SU-DHL-6 (cell line): ENCODE results near the gene GPR153.
"Not testable (repeated sequence)": the region's sequence is repeated elsewhere in the genome, so short reads cannot be mapped to it uniquely, and the experiment has no call there.

ENCODE experiments used
- H2AFZ ChIP-seq: fragments of 200-600 bp; sonication (generic); 2 replicates; pipeline ENCODE4 v1.6.1; 2014; ENCODE audit warnings: low read depth, mild to moderate bottlenecking, moderate library complexity, mixed read lengths, antibody characterized with exemption, low read length; ENCODE audit not compliant: severe bottlenecking
- H3F3A ChIP-seq: fragments of 200-600 bp; shearing (Covaris generic); 2 replicates; pipeline ENCODE4 v1.6.0; 2016; ENCODE audit warnings: antibody characterized with exemption, mild to moderate bottlenecking; ENCODE audit not compliant: insufficient read depth
- H3K27ac ChIP-seq: fragments of 200-600 bp; sonication (generic); 2 replicates; pipeline ENCODE4 v1.5.1; 2016; ENCODE audit warnings: low read depth, mild to moderate bottlenecking, low read length, moderate library complexity, mixed read lengths
- H3K27me3 ChIP-seq: fragments of 200-600 bp; sonication (generic), shearing (Covaris generic); 2 replicates; pipeline ENCODE4 v1.6.0; 2014; ENCODE audit warnings: mild to moderate bottlenecking, low read length
- H3K36me3 ChIP-seq: fragments of 200-600 bp; sonication (generic); 2 replicates; pipeline ENCODE4 v1.6.1; 2014; ENCODE audit warnings: mild to moderate bottlenecking, low read length, mixed read lengths
- H3K4me2 ChIP-seq: fragments of 300-600, 200-600 bp; shearing (Covaris generic), sonication (generic); 2 replicates; pipeline ENCODE4 v1.6.0; 2014; ENCODE audit warnings: low read length, low read depth, mild to moderate bottlenecking; ENCODE audit not compliant: poor library complexity, severe bottlenecking
- H3K4me3 ChIP-seq: fragments of 200-600 bp; sonication (generic); 2 replicates; pipeline ENCODE4 v1.5.1; 2014; ENCODE audit warnings: antibody characterized with exemption, low read length, mild to moderate bottlenecking, mixed read lengths; ENCODE audit not compliant: insufficient read depth, poor library complexity, severe bottlenecking
- H3K79me2 ChIP-seq: fragments of 200-600 bp; sonication (generic); 2 replicates; pipeline ENCODE4 v1.6.1; 2014; ENCODE audit warnings: mild to moderate bottlenecking, low read length, moderate library complexity; ENCODE audit not compliant: insufficient read depth
- H3K9ac ChIP-seq: fragments of 200-600 bp; sonication (generic); 2 replicates; pipeline ENCODE4 v1.7.0; 2014; ENCODE audit warnings: mild to moderate bottlenecking, low read length
- H3K9me2 ChIP-seq: fragments of 200-600 bp; sonication (generic); replicated peaks from 2 replicates; pipeline ENCODE4 v1.6.1; 2014; ENCODE audit warnings: low read length; ENCODE audit not compliant: insufficient read depth
- H3K9me3 ChIP-seq: fragments of 200-600 bp; sonication (generic); 2 replicates; pipeline ENCODE4 v1.6.1; 2014; ENCODE audit warnings: low read length, mixed read lengths; ENCODE audit not compliant: insufficient read depth
- H4K20me1 ChIP-seq: fragments of 200-600 bp; sonication (generic); 2 replicates; pipeline ENCODE4 v1.6.1; 2014; ENCODE audit warnings: low read depth, mild to moderate bottlenecking, antibody characterized with exemption, low read length, moderate library complexity, mixed read lengths
- CTCF ChIP-seq: fragments of 200-600 bp; sonication (generic); IDR thresholded peaks from one replicate; pipeline ENCODE4 v1.5.1; 2017; ENCODE audit warnings: antibody characterized with exemption, mild to moderate bottlenecking, low read length, moderate library complexity; ENCODE audit not compliant: insufficient read depth, poor library complexity, severe bottlenecking
- EZH2phosphoT487 ChIP-seq: fragments of 200-600 bp; sonication (generic), shearing (Covaris generic); conservative IDR thresholded peaks from 2 replicates; pipeline ENCODE4 v1.6.1; 2018; ENCODE audit warnings: mild to moderate bottlenecking, antibody characterized with exemption, low read length, moderate library complexity, mixed read lengths

GPR153 gene

GRCh38 chr1:6221210-6221784 is 39.6 kb downstream of the GPR153 start:
- Histone ChIP-seq H4K20me1 (no peaks in the 10 kb centered on the region), H3K27me3 (no peaks in the 10 kb centered on the region), H3K9me3 (no peaks in the 10 kb centered on the region), H3K79me2 (no peaks in the 10 kb centered on the region), H3F3A (no peaks in the 10 kb centered on the region), H3K36me3 (no peaks in the 10 kb centered on the region), H3K9ac (no peak overlapping the region), H3K9me2 (no peaks in the 10 kb centered on the region), H2AFZ (no peak overlapping the region), H3K4me3 (no peak overlapping the region), H3K27ac (no peak overlapping the region), H3K4me2 (no peak overlapping the region)
- TF ChIP-seq EZH2phosphoT487 (no peak), CTCF (no peak)

GRCh38 chr1:6220236-6220635 is 40.7 kb downstream of the GPR153 start:
- Histone ChIP-seq H3K9me3 (no peaks in the 10 kb centered on the region), H3K27ac (no peak overlapping the region), H4K20me1 (no peaks in the 10 kb centered on the region), H3K9ac (no peak overlapping the region), H3K9me2 (no peaks in the 10 kb centered on the region), H2AFZ (no peak overlapping the region), H3K4me3 (no peak overlapping the region), H3K36me3 (no peaks in the 10 kb centered on the region), H3K27me3 (no peaks in the 10 kb centered on the region), H3K4me2 (no peak overlapping the region), H3K79me2 (no peaks in the 10 kb centered on the region), H3F3A (no peaks in the 10 kb centered on the region)
- TF ChIP-seq CTCF (no peak), EZH2phosphoT487 (no peak)

GRCh38 chr1:6219641-6220040 is 41.3 kb downstream of the GPR153 start:
- not testable (repeated sequence) for H3K4me2 ChIP-seq, H3K27ac ChIP-seq

DNA sequence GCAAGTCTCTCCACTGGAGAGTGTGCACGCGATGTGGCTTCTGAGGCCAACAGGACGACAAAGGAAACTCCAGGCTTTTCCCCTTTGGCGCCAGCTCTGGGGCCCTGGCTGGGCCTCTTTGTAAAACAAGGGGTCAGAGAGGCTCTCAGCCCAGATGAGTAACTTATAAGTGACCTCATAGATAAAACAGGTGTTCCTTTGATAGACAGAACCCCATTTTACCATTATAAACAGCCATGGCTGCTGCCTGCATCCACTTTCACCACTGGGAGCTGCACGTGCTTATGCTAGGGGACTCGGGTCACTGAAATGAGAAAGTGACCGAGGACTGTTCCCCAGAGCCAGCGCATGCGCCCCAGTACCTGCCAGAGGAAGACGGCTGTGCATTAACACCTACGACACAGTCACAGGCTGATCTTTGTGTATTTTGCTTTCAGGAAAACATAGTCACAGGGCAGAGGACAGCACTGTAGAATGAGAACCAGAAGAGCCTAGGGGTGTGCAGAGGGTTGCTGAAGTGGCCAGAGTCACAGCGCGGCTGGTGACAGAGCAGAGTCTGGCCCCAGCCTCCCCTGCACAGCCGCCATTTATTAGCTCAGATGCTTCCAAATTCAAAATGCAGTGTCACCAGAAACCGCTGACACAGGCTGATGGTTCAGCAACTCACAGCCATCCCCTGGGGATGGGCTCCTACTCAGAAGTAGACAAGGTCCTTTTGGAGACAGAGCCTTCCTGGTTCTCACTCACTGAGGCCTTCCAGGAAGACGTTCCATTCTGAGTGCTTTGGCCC is 42.3 kb downstream of the GPR153 start:
- TF ChIP-seq CTCF (no peak), EZH2phosphoT487 (no peak)
- Histone ChIP-seq H3K4me3 (no peak overlapping the region), H3K9me2 (no peaks in the 10 kb centered on the region), H3K36me3 (no peaks in the 10 kb centered on the region), H2AFZ (no peak overlapping the region), H3K4me2 (no peak overlapping the region), H3K27ac (no peak overlapping the region), H3K27me3 (no peaks in the 10 kb centered on the region), H4K20me1 (no peaks in the 10 kb centered on the region), H3K9me3 (no peaks in the 10 kb centered on the region), H3K79me2 (no peaks in the 10 kb centered on the region), H3K9ac (no peak overlapping the region), H3F3A (no peaks in the 10 kb centered on the region)

More at GRCh38 chr1:6219641-6220040, 41.3 kb downstream of the GPR153 start:
- H3K27me3 ChIP-seq, H3K9ac ChIP-seq, H2AFZ ChIP-seq, H3K9me2 ChIP-seq, H3K9me3 ChIP-seq, H3K36me3 ChIP-seq, H3K4me3 ChIP-seq, H3K79me2 ChIP-seq, H4K20me1 ChIP-seq, H3F3A ChIP-seq: not testable (repeated sequence)
